ENCODE data around the gene ZNF804B.

ZNF804B gene

DNA sequence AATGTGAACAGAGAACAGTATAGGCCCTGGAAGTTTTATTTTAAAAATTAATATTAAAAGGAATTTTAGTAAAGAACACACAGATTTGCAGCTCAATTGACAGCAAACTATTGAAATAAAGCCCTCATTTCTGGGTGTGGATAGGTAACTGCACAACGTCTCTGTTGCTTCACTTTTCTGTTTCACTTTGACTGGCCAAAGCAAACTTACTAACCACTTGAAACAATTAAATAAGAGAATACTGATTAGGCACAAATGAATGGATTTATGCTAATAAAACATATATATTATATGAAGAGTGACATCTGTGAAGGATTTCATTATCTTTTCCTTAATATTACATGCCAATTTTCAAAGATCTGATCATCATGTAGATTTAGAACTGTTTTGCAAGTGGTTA lies 11.9 kb downstream of the ZNF804B start:
- Histone ChIP-seq H3K27me3 (ENCODE audit: insufficient read depth, low read length, poor library complexity) (no peaks in the 10 kb centered on the region), H3K79me2 (ENCODE audit: insufficient read depth, low read length) (no peaks in the 10 kb centered on the region), H3K9ac (ENCODE audit: low read depth, low read length) (no peak overlapping the region), H3K36me3 (ENCODE audit: insufficient read depth, low read length) (no peaks in the 10 kb centered on the region), H3K4me3 (ENCODE audit: low read depth in 1 of 2, low read length in 2 of 2) (no peak overlapping the region), H3K27ac (ENCODE audit: low read length) (no peak overlapping the region), H2AFZ (ENCODE audit: low read depth, low read length) (no peak overlapping the region), H3K4me2 (ENCODE audit: insufficient read depth, low read length) (no peak overlapping the region), H3K4me1 (ENCODE audit: insufficient read depth, low read length) (no peaks in the 10 kb centered on the region), H3K9me3 (ENCODE audit: insufficient read depth, low read length, severe bottlenecking) (no peaks in the 10 kb centered on the region), H4K20me1 (ENCODE audit: insufficient read depth, low read length) (no peaks in the 10 kb centered on the region)
- TF ChIP-seq, protein P1, sequence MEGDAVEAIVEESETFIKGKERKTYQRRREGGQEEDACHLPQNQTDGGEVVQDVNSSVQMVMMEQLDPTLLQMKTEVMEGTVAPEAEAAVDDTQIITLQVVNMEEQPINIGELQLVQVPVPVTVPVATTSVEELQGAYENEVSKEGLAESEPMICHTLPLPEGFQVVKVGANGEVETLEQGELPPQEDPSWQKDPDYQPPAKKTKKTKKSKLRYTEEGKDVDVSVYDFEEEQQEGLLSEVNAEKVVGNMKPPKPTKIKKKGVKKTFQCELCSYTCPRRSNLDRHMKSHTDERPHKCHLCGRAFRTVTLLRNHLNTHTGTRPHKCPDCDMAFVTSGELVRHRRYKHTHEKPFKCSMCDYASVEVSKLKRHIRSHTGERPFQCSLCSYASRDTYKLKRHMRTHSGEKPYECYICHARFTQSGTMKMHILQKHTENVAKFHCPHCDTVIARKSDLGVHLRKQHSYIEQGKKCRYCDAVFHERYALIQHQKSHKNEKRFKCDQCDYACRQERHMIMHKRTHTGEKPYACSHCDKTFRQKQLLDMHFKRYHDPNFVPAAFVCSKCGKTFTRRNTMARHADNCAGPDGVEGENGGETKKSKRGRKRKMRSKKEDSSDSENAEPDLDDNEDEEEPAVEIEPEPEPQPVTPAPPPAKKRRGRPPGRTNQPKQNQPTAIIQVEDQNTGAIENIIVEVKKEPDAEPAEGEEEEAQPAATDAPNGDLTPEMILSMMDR (IDR thresholded peaks at IDR 0.05; ENCODE audit: borderline replicate concordance, extremely low read depth, low read length, poor library complexity, severe bottlenecking): no peak
- TF ChIP-seq EZH2 (IDR thresholded peaks at IDR 0.05; ENCODE audit: borderline replicate concordance, low read depth, low read length, severe bottlenecking): no peak
- no peak for DNase-seq
- no peak for ATAC-seq (ENCODE audit: insufficient read depth, low read depth)

DNA sequence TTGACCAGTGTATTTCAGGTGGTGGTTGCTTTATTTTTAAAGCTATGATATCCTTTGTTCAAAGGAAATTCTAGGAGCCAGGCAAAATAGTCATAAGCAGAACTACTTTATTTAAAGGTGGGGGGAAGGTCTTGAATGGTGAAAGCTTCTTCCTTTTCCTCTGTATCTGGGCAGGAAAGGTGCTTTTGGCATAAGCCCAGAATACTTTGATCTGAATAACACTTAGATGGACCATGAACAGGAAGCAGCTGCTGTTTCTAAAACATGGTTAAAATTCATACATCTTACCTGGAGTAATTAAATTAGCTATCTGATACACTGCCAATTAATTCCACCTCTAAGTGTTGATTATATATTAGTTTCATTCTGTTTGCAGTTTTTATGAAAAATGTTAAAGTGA lies 13.3 kb downstream of the ZNF804B start:
- no peaks in the 10 kb centered on the region for H3K36me3 ChIP-seq (ENCODE audit: insufficient read depth, low read length)
- ATAC-seq (ENCODE audit: insufficient read depth, low read depth) (peak; percentile 29; the same call in 1 of the 3 replicates), DNase-seq (no peak)
- no peaks in the 10 kb centered on the region for H3K79me2 ChIP-seq (ENCODE audit: insufficient read depth, low read length)
- H3K4me1 ChIP-seq (ENCODE audit: insufficient read depth, low read length): no peaks in the 10 kb centered on the region
- H3K27me3 ChIP-seq (ENCODE audit: insufficient read depth, low read length, poor library complexity): no peaks in the 10 kb centered on the region
- H3K9ac ChIP-seq (ENCODE audit: low read depth, low read length): no peak overlapping the region
- H3K4me2 ChIP-seq (ENCODE audit: insufficient read depth, low read length): no peak overlapping the region
- H4K20me1 ChIP-seq (ENCODE audit: insufficient read depth, low read length): no peaks in the 10 kb centered on the region
- H2AFZ ChIP-seq (ENCODE audit: low read depth, low read length): no peak overlapping the region
- TF ChIP-seq, protein P1 (IDR thresholded peaks at IDR 0.05; ENCODE audit: borderline replicate concordance, extremely low read depth, low read length, poor library complexity, severe bottlenecking): no peak
- no peak for TF ChIP-seq EZH2 (IDR thresholded peaks at IDR 0.05; ENCODE audit: borderline replicate concordance, low read depth, low read length, severe bottlenecking)
- no peaks in the 10 kb centered on the region for H3K9me3 ChIP-seq (ENCODE audit: insufficient read depth, low read length, severe bottlenecking)
- no peak overlapping the region for H3K4me3 ChIP-seq (ENCODE audit: low read depth in 1 of 2, low read length in 2 of 2)
- H3K27ac ChIP-seq (ENCODE audit: low read length): no peak overlapping the region

DNA sequence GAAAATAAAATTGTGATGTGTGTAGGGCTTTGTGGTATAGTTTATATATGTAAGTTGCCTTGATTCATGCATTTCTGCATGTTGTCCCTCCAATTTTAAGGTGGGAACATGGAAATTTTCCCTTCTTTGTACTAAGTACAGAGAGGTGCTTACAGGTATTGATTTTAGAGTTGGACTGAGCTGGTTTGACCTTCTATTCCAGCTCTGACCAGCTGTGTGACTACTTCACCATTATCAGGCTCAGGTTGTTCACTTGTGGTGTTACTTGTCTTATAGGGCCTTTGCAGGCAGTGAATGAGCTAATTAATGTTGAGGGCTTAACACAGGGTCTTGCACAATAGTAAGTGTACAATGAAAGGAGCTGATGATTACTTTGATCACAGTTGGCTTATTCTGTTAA lies 16.3 kb downstream of the ZNF804B start:
- H3K79me2 ChIP-seq (ENCODE audit: insufficient read depth, low read length): no peaks in the 10 kb centered on the region
- no peak overlapping the region for H3K4me3 ChIP-seq (ENCODE audit: low read depth in 1 of 2, low read length in 2 of 2)
- no peak overlapping the region for H3K27ac ChIP-seq (ENCODE audit: low read length)
- no peak overlapping the region for H3K9ac ChIP-seq (ENCODE audit: low read depth, low read length)
- H3K27me3 ChIP-seq (ENCODE audit: insufficient read depth, low read length, poor library complexity): no peaks in the 10 kb centered on the region
- ATAC-seq (ENCODE audit: insufficient read depth, low read depth): no peak
- no peaks in the 10 kb centered on the region for H4K20me1 ChIP-seq (ENCODE audit: insufficient read depth, low read length)
- DNase-seq: no peak
- H3K9me3 ChIP-seq (ENCODE audit: insufficient read depth, low read length, severe bottlenecking): no peaks in the 10 kb centered on the region
- H2AFZ ChIP-seq (ENCODE audit: low read depth, low read length): no peak overlapping the region
- no peaks in the 10 kb centered on the region for H3K36me3 ChIP-seq (ENCODE audit: insufficient read depth, low read length)
- TF ChIP-seq EZH2 (IDR thresholded peaks at IDR 0.05; ENCODE audit: borderline replicate concordance, low read depth, low read length, severe bottlenecking): no peak
- TF ChIP-seq, protein P1 (IDR thresholded peaks at IDR 0.05; ENCODE audit: borderline replicate concordance, extremely low read depth, low read length, poor library complexity, severe bottlenecking): no peak
- no peak overlapping the region for H3K4me2 ChIP-seq (ENCODE audit: insufficient read depth, low read length)
- no peaks in the 10 kb centered on the region for H3K4me1 ChIP-seq (ENCODE audit: insufficient read depth, low read length)

DNA sequence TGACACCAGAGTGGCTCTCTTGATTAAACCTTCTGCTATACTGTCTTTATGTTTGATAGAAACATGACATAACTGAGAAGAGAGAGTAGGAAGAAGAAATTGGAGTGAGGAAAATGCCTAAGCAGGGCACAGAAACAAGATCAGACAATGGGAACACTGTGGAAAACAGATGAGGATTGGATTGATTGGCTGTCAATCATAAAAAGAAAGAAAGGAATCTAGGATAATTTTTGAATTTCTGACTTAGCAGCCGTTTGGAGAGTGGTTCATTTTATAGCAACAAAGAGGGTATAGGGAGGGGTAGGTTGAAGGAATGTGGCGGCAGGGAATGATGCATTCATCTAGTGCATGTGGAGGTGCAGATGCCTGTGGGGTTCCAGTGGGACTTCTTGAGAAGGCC lies 28.3 kb downstream of the ZNF804B start:
- TF ChIP-seq, protein P1 (IDR thresholded peaks at IDR 0.05; ENCODE audit: borderline replicate concordance, extremely low read depth, low read length, poor library complexity, severe bottlenecking): no peak
- TF ChIP-seq EZH2 (IDR thresholded peaks at IDR 0.05; ENCODE audit: borderline replicate concordance, low read depth, low read length, severe bottlenecking): no peak
- no peak for DNase-seq
- Histone ChIP-seq H3K9me3 (ENCODE audit: insufficient read depth, low read length, severe bottlenecking) (no peaks in the 10 kb centered on the region), H4K20me1 (ENCODE audit: insufficient read depth, low read length) (no peaks in the 10 kb centered on the region), H3K79me2 (ENCODE audit: insufficient read depth, low read length) (no peaks in the 10 kb centered on the region), H3K9ac (ENCODE audit: low read depth, low read length) (no peak overlapping the region), H3K27ac (ENCODE audit: low read length) (no peak overlapping the region), H3K27me3 (ENCODE audit: insufficient read depth, low read length, poor library complexity) (no peaks in the 10 kb centered on the region), H3K4me1 (ENCODE audit: insufficient read depth, low read length) (no peaks in the 10 kb centered on the region), H2AFZ (ENCODE audit: low read depth, low read length) (no peak overlapping the region), H3K4me3 (ENCODE audit: low read depth in 1 of 2, low read length in 2 of 2) (no peak overlapping the region), H3K36me3 (ENCODE audit: insufficient read depth, low read length) (no peaks in the 10 kb centered on the region), H3K4me2 (ENCODE audit: insufficient read depth, low read length) (no peak overlapping the region)
- no peak for ATAC-seq (ENCODE audit: insufficient read depth, low read depth)

All from DND-41 (cell line).